Aorta (tissue), 5 donors: ENCODE data around the gene PHACTR3. TPM values are rescaled to one million over a fixed set of nuclear protein-coding genes. Genes with fewer than 3 reads are reported as not detected.
A peak's percentile ranks its signal among the peaks of the same experiment; 100 is the strongest.
"Not testable (repeated sequence)": the region's sequence is repeated elsewhere in the genome, so short reads cannot be mapped to it uniquely, and the experiment has no call there.

Experiments used
- ATAC-seq: fragments of 200-7000 bp; cut with Tn5 transposase; one replicate; pipeline ENCODE4 v1.9.1; 2022; ENCODE audit warnings: moderate library complexity; ENCODE audit not compliant: low FRiP score
- DNase-seq, 2 donors: peaks; one replicate each; pipeline ENCODE4 v3.0.0-alpha.2; 2020
- H3K27ac ChIP-seq, 2 donors: one replicate each; pipeline ENCODE4 v1.5.1; 2013; ENCODE audit warnings: low read length in 2 of 2, mild to moderate bottlenecking in 2 of 2, moderate library complexity in 2 of 2, control low read depth in 1 of 2, inconsistent platforms in 1 of 2, low read depth in 1 of 2
- H3K27me3 ChIP-seq, 2 donors: one replicate each; pipeline ENCODE4 v1.6.1; 2013; ENCODE audit warnings: control low read depth in 1 of 2, low read length in 1 of 2, mild to moderate bottlenecking in 1 of 2, moderate library complexity in 1 of 2; ENCODE audit not compliant: insufficient read depth in 2 of 2, control insufficient read depth in 1 of 2
- H3K36me3 ChIP-seq, 2 donors: one replicate each; pipeline ENCODE4 v1.6.1; 2013; ENCODE audit warnings: control low read depth in 1 of 2, low read length in 1 of 2, mild to moderate bottlenecking in 1 of 2; ENCODE audit not compliant: insufficient read depth in 2 of 2, control insufficient read depth in 1 of 2
- H3K4me1 ChIP-seq, 2 donors: one replicate each; pipeline ENCODE4 v1.6.1; 2013; ENCODE audit warnings: low read length in 2 of 2, control low read depth in 1 of 2, mild to moderate bottlenecking in 1 of 2, moderate library complexity in 1 of 2; ENCODE audit not compliant: insufficient read depth in 2 of 2, control insufficient read depth in 1 of 2
- H3K4me3 ChIP-seq, 2 donors: one replicate each; pipeline ENCODE4 v1.5.1; 2013; ENCODE audit warnings: low read length in 2 of 2, control low read depth in 1 of 2, mild to moderate bottlenecking in 1 of 2
- H3K9me3 ChIP-seq: one replicate; pipeline ENCODE4 v1.6.1; 2013; ENCODE audit warnings: mild to moderate bottlenecking, low read length; ENCODE audit not compliant: control insufficient read depth
- WGBS, 2 donors: extraction: QIAGEN DNeasy Blood & Tissue Kit; methylation state at CpG; one replicate each; pipeline ENCODE4 v1.1.7; 2013; 5-methylcytosine and 5-hydroxymethylcytosine counted together
- intact Hi-C, 2 donors: fragments of 100-400 bp; cut with DNase I; formaldehyde crosslinking; loops; one replicate each; pipeline versions ENCODE4 v1.14.2 to v1.15.0; 2022
- polyA plus RNA-seq, 2 donors: library from polyadenylated mRNA; stranded (reverse); fragments of 200-250 nt; gene quantifications; one replicate each; pipeline ENCODE4 v1.2.3, GENCODE V29; 2013
- total RNA-seq, 2 donors: library from RNA; stranded (reverse); fragmentation: NEBNext Ultra II Directional; extraction: Animal tissue kit (Norgen Biotek cat#: 25700); gene quantifications; one replicate each; pipeline ENCODE4 v1.2.1, GENCODE V29; 2021
- donor health status: healthy with polysubstance abuse.
- donor health status: Bipolar disorder and iron deficiency.
- donor health status: DM: no; HTN: no; CAD: no.
- donor health status: DM: no; HTN: no; CAD: no.
- donor health status: DM: yes; HTN: yes; CAD: no.

PHACTR3 gene
- total and polyA plus RNA-seq, 4 donors, result 0.16 to 0.27 TPM; not detected in 2

GRCh38 chr20:59618585-59618984, 14.2 kb downstream of the PHACTR3 start:
- DNase-seq, H3K4me1 ChIP-seq, H3K27ac ChIP-seq, H3K9me3 ChIP-seq, intact Hi-C loops, H3K27me3 ChIP-seq, ATAC-seq, H3K36me3 ChIP-seq, H3K4me3 ChIP-seq: not testable (repeated sequence)
- 70 to 77% methylated on average over 6 of the region's 6 CpGs for WGBS, 2 donors

- Histone ChIP-seq H3K4me1 (no peaks in the 10 kb centered on the region), H3K36me3 (no peaks in the 10 kb centered on the region), H3K27me3 (no peaks in the 10 kb centered on the region), H3K9me3 (no peaks in the 10 kb centered on the region), H3K4me3 (no peak overlapping the region), H3K27ac (no peak overlapping the region)
- intact Hi-C loops, result no loop called here
- no peak for ATAC-seq
- DNase-seq, result peak in 1 of 2 donors; percentile 38
- 60 to 61% methylated on average over 11 of the region's 11 CpGs for WGBS, 2 donors
These were observed 16.6 kb downstream of the PHACTR3 start for GRCh38 chr20:59620860-59621505.

- 78 to 82% methylated on average over 9 of the region's 9 CpGs for WGBS, 2 donors
- H3K27ac ChIP-seq, result no peak overlapping the region
- no peak for ATAC-seq
These were observed 18.2 kb downstream of the PHACTR3 start for GRCh38 chr20:59622496-59622895.

DNA sequence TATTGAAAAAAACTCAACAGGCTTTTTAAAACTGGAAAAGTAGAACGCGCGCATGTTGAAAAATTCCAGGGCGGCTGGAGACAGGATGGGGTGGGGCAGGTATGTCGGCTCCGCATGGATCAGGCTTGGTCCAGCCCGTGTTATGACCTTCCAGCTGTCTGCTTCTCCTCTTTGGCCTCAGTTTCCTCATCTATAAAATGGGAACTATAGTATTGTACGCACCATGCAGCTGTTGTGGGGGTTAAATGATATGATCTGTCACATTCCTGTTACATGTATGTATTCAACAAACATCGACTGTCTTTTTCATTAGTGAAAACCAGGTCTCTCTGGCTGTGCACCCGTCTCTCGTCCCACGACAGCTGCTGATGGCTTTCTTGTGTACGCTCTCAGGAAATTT, 18.8 kb downstream of the PHACTR3 start:
- Histone ChIP-seq H3K4me3 (no peak overlapping the region), H3K27ac (no peak overlapping the region), H3K36me3 (no peaks in the 10 kb centered on the region), H3K4me1 (no peaks in the 10 kb centered on the region), H3K27me3 (no peaks in the 10 kb centered on the region), H3K9me3 (no peaks in the 10 kb centered on the region)
- intact Hi-C loops, result no loop called here
- DNase-seq (peak in 1 of 2 donors; percentile 17), ATAC-seq (no peak)
- WGBS, 2 donors, result 81 to 83% methylated on average over 13 of the region's 13 CpGs

More at GRCh38 chr20:59622496-59622895, 18.2 kb downstream of the PHACTR3 start:
- Histone ChIP-seq H3K4me3 (no peak overlapping the region), H3K9me3 (no peaks in the 10 kb centered on the region), H3K27me3 (no peaks in the 10 kb centered on the region), H3K4me1 (no peaks in the 10 kb centered on the region), H3K36me3 (no peaks in the 10 kb centered on the region)
- DNase-seq, result peak in 1 of 2 donors; percentile 54
- intact Hi-C loops, result no loop called here

DNA sequence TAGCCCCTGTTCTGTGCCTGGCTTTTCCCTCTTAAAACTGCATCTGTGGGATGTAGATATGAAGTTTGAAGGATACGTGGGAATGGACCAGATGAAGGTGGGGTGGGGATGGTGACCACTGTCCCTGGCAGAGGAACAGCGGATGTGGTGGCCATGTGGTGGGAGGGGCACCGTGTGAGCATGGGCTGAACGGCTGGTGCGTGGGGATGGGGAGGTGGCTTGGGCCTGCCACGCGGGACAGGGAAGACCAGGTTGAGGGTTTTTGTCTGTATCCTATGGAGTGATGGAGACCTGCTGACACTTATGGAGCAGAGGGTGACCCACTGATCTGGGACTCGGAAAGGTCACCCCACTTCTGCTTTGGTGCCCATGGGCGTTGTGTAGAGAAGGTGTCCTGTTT, 19.2 kb downstream of the PHACTR3 start:
- H3K4me1 ChIP-seq, result no peaks in the 10 kb centered on the region
- H3K27me3 ChIP-seq, result no peaks in the 10 kb centered on the region
- ATAC-seq (no peak), DNase-seq (no peak)
- H3K27ac ChIP-seq, result no peak overlapping the region
- H3K4me3 ChIP-seq, result no peak overlapping the region
- 85 to 89% methylated on average over 9 of the region's 9 CpGs for WGBS, 2 donors
- H3K36me3 ChIP-seq, result no peaks in the 10 kb centered on the region
- intact Hi-C loops, result no loop called here
- H3K9me3 ChIP-seq, result no peaks in the 10 kb centered on the region

- intact Hi-C loops, result no loop called here
- Histone ChIP-seq H3K27me3 (no peaks in the 10 kb centered on the region), H3K27ac (no peak overlapping the region), H3K9me3 (no peaks in the 10 kb centered on the region), H3K4me3 (no peak overlapping the region), H3K4me1 (no peaks in the 10 kb centered on the region), H3K36me3 (no peaks in the 10 kb centered on the region)
- 89 to 90% methylated on average over 6 of the region's 6 CpGs for WGBS, 2 donors
- DNase-seq (no peak), ATAC-seq (no peak)
These were observed 20.1 kb downstream of the PHACTR3 start for GRCh38 chr20:59624401-59624800.

- DNase-seq, result no peak
- H3K4me1 ChIP-seq, result no peaks in the 10 kb centered on the region
- WGBS, 2 donors, result 81 to 84% methylated on average over 14 of the region's 14 CpGs
These were observed 21.0 kb downstream of the PHACTR3 start for GRCh38 chr20:59625214-59625922.

GRCh38 chr20:59627298-59627697, 23.0 kb downstream of the PHACTR3 start:
- intact Hi-C loops, result no loop called here
- 75 to 77% methylated on average over 3 of the region's 3 CpGs for WGBS, 2 donors
- no peaks in the 10 kb centered on the region for H3K27me3 ChIP-seq
- H3K4me3 ChIP-seq, result no peak overlapping the region
- no peaks in the 10 kb centered on the region for H3K36me3 ChIP-seq
- no peak for DNase-seq
- no peak for ATAC-seq
- H3K9me3 ChIP-seq, result no peaks in the 10 kb centered on the region
- no peaks in the 10 kb centered on the region for H3K4me1 ChIP-seq
- no peak overlapping the region for H3K27ac ChIP-seq

More at GRCh38 chr20:59625214-59625922, 21.0 kb downstream of the PHACTR3 start:
- no peak overlapping the region for H3K4me3 ChIP-seq
- no peak overlapping the region for H3K27ac ChIP-seq
- no peaks in the 10 kb centered on the region for H3K27me3 ChIP-seq
- intact Hi-C loops, result no loop called here
- H3K36me3 ChIP-seq, result no peaks in the 10 kb centered on the region
- no peak for ATAC-seq
- no peaks in the 10 kb centered on the region for H3K9me3 ChIP-seq

- Histone ChIP-seq H3K4me3 (no peak overlapping the region), H3K4me1 (no peaks in the 10 kb centered on the region), H3K9me3 (no peaks in the 10 kb centered on the region), H3K36me3 (no peaks in the 10 kb centered on the region), H3K27ac (no peak overlapping the region), H3K27me3 (no peaks in the 10 kb centered on the region)
- intact Hi-C loops, result no loop called here
- no peak for ATAC-seq
- 54 to 73% methylated on average over 15 of the region's 15 CpGs for WGBS, 2 donors
- DNase-seq, result no peak
These were observed 23.8 kb downstream of the PHACTR3 start for GRCh38 chr20:59628171-59628570.
